Endothelial cell of umbilical vein (primary cell): ENCODE data around the gene PIGZ. TPM values are rescaled to one million over a fixed set of nuclear protein-coding genes. Genes with fewer than 3 reads are reported as not detected.

Source experiments
- BruUV-seq: library from RNA; stranded (reverse); fragments of 400-500 nt; replicated peaks from 2 replicates; lab custom pipeline; 2021; lab: Mats Ljungman, UMichigan
- CTCF ChIA-PET: fragments of 300-600, 350-600 bp; sonication (Branson Sonifier 250); formaldehyde crosslinking; loops from one replicate; lab custom pipeline; 2021; ENCODE audit warnings: antibody characterized with exemption, inconsistent platforms; lab: Charles Lee
- POLR2A ChIA-PET: fragments of 300-600, 350-600 bp; sonication (Branson Sonifier 250); formaldehyde crosslinking; loops from one replicate; lab custom pipeline; 2021; ENCODE audit warnings: antibody characterized with exemption, inconsistent platforms; lab: Charles Lee
- DNase-seq: peaks from one replicate; pipeline ENCODE4 v3.0.0-alpha.2; 2011; ENCODE audit warnings: low read depth, low spot score
- FAIRE-seq: peaks from 2 replicates; lab custom pipeline; 2011; peaks lifted over from hg19 to GRCh38; lab: Jason Lieb, UNC
- H2AFZ ChIP-seq: 2 replicates; pipeline ENCODE4 v1.6.0; 2012; ENCODE audit warnings: low read depth, low read length, control low read depth, inconsistent platforms
- H3K27ac ChIP-seq: 2 replicates; pipeline ENCODE4 v1.5.1; 2011; ENCODE audit warnings: low read depth, mild to moderate bottlenecking, control low read depth, low read length, moderate library complexity; ENCODE audit not compliant: insufficient read depth
- H3K27me3 ChIP-seq, 2 experiments: 2 replicates each; pipeline versions ENCODE4 v1.6.0 to v1.6.1; 2011; ENCODE audit warnings: low read length in 2 of 2, mixed read lengths in 1 of 2; ENCODE audit not compliant: control insufficient read depth in 2 of 2, insufficient read depth in 2 of 2
- H3K36me3 ChIP-seq, 2 experiments: 2 replicates in 1 of 2; 3 replicates in 1 of 2; pipeline ENCODE4 v1.5.1; 2011; ENCODE audit warnings: low read length in 2 of 2, mild to moderate bottlenecking in 1 of 2, moderate library complexity in 1 of 2; ENCODE audit not compliant: control insufficient read depth in 2 of 2, insufficient read depth in 2 of 2; ENCODE audit errors: extremely low read depth in 1 of 2
- H3K4me1 ChIP-seq: 3 replicates; pipeline ENCODE4 v1.5.1; 2011; ENCODE audit warnings: mild to moderate bottlenecking, low read length; ENCODE audit not compliant: control insufficient read depth, insufficient read depth; ENCODE audit errors: extremely low read depth
- H3K4me2 ChIP-seq: 2 replicates; pipeline ENCODE4 v1.6.1; 2011; ENCODE audit warnings: low read length, control low read depth, mixed read lengths; ENCODE audit not compliant: insufficient read depth
- H3K4me3 ChIP-seq, 3 experiments: fragments of 200-600 bp in 1 of 3; sonication (generic), shearing (Covaris generic) in 1 of 3; replicated peaks in 1 of 3; 2 replicates each; pipeline ENCODE4 v1.5.1; 2011 to 2016; ENCODE audit warnings: control low read depth in 3 of 3, low read length in 3 of 3, mild to moderate bottlenecking in 2 of 3, inconsistent platforms in 1 of 3, low read depth in 1 of 3, moderate library complexity in 1 of 3; ENCODE audit not compliant: insufficient read depth in 1 of 3
- H3K79me2 ChIP-seq: 2 replicates; pipeline ENCODE4 v1.6.0; 2012; ENCODE audit warnings: low read length, inconsistent platforms; ENCODE audit not compliant: control insufficient read depth, insufficient read depth
- H3K9ac ChIP-seq: replicated peaks from 2 replicates; pipeline ENCODE3; 2011; ENCODE audit warnings: low read length, control low read depth; ENCODE audit not compliant: insufficient read depth; ENCODE audit errors: extremely low read depth
- H3K9me1 ChIP-seq: replicated peaks from 3 replicates; pipeline ENCODE4 v1.6.0; 2011; ENCODE audit warnings: mild to moderate bottlenecking, low read length; ENCODE audit not compliant: control insufficient read depth, insufficient read depth; ENCODE audit errors: extremely low read depth
- H3K9me3 ChIP-seq: replicated peaks from 2 replicates; pipeline ENCODE4 v1.5.1; 2012; ENCODE audit warnings: low read length, inconsistent platforms; ENCODE audit not compliant: control insufficient read depth, insufficient read depth
- H4K20me1 ChIP-seq: replicated peaks from 2 replicates; pipeline ENCODE3; 2011; ENCODE audit warnings: mild to moderate bottlenecking, low read length; ENCODE audit not compliant: control insufficient read depth, insufficient read depth; ENCODE audit errors: extremely low read depth
- EZH2 ChIP-seq: IDR thresholded peaks from 2 replicates; pipeline ENCODE4 v1.6.1; 2012; ENCODE audit warnings: borderline replicate concordance, low read depth, mild to moderate bottlenecking, moderate library complexity, low read length, inconsistent platforms; ENCODE audit not compliant: severe bottlenecking
- FOS ChIP-seq: IDR thresholded peaks from 2 replicates; pipeline ENCODE4 v1.6.1; 2011; ENCODE audit warnings: mild to moderate bottlenecking, low read length, moderate library complexity, borderline replicate concordance; ENCODE audit not compliant: insufficient read depth
- GATA2 ChIP-seq: IDR thresholded peaks from 2 replicates; pipeline ENCODE4 v1.7.0; 2011; ENCODE audit warnings: low read depth, mild to moderate bottlenecking, moderate library complexity, mixed read lengths, low read length; ENCODE audit not compliant: insufficient read length, insufficient read depth
- JUN ChIP-seq: IDR thresholded peaks from 2 replicates; pipeline ENCODE4 v1.6.1; 2011; ENCODE audit warnings: borderline replicate concordance, low read depth; ENCODE audit not compliant: insufficient read length, insufficient read depth
- MYC ChIP-seq: IDR thresholded peaks from one replicate; pipeline ENCODE4 v1.6.1; 2011; ENCODE audit warnings: mild to moderate bottlenecking, low read depth, low read length
- POLR2A ChIP-seq: IDR thresholded peaks from 2 replicates; pipeline ENCODE4 v1.6.1; 2012; ENCODE audit warnings: low read depth, mild to moderate bottlenecking, control low read depth, low read length
- POLR2AphosphoS5 ChIP-seq: IDR thresholded peaks from 2 replicates; pipeline ENCODE4 v1.6.1; 2012; ENCODE audit warnings: low read depth, mild to moderate bottlenecking, control low read depth, low read length, moderate library complexity; ENCODE audit not compliant: insufficient read depth
- dilution Hi-C: fragments of 300-500 bp; cut with MboI; formaldehyde crosslinking; loops from one replicate; pipeline ENCODE4 v1.15.0; 2019; ENCODE audit warnings: low sequenced_read_pairs; ENCODE audit not compliant: extremely low pct_ligation_motif_present
- intact Hi-C: fragments of 100-400 bp; cut with micrococcal nuclease; formaldehyde crosslinking; loops from one replicate; pipeline ENCODE4 v1.10.0; 2022
- polyA plus RNA-seq, 4 experiments: library from polyadenylated mRNA; depleted of rRNA in 3 of 4; stranded (reverse) in 3 of 4; unstranded in 1 of 4; fragments of >200 nt; gene quantifications; 2 replicates each; pipeline versions ENCODE4 v1.2.1 to v1.2.3, GENCODE V29; 2011 to 2012; ENCODE audit warnings: missing spikeins in 1 of 4
- total RNA-seq: library from RNA; stranded (reverse); gene quantifications from 2 replicates; pipeline ENCODE4 v1.2.3, GENCODE V29; 2021
- TF ChIP-seq, protein P1 (sequence below): IDR thresholded peaks from 2 replicates; pipeline ENCODE4 v1.6.1; 2011; ENCODE audit not compliant: insufficient read depth, insufficient read length
- TF ChIP-seq, protein P2 (sequence below), 2 donors: IDR thresholded peaks; 1 replicate in 1 of 2; 2 replicates in 1 of 2; pipeline ENCODE4 v1.5.1; 2011; ENCODE audit warnings: low read length in 2 of 2, mild to moderate bottlenecking in 2 of 2, moderate library complexity in 2 of 2, control low read depth in 1 of 2, inconsistent platforms in 1 of 2, low read depth in 1 of 2; ENCODE audit not compliant: insufficient read depth in 1 of 2; ENCODE audit errors: extremely low read depth in 1 of 2

PIGZ gene
- total and polyA plus RNA-seq, 2 donors (not counting 3 experiments of a cell fraction or from before 2014, with no cell fraction given) = 6.0 to 6.5 TPM

DNA sequence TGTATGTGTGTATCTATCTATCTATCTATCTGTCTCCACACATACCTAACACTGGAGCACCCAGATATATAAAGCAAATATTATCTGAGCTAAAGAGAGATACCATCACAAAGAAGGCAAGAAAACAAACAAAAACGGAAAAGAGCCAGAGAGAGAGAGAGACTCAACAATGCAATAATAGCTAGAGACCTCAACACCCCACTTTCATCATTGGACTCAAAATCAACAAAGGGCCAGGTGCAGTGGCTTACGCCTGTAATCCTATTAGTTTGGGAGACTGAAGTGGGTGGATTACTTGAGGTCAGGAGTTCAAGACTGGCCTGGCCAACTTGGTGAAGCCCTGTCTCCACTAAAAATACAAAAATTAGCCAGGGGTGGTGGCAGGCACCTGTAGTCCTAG is 49.7 kb downstream of the PIGZ start:
- Histone ChIP-seq H4K20me1 (no peaks in the 10 kb centered on the region), H3K4me3 (no peak overlapping the region), H3K9me3 (no peaks in the 10 kb centered on the region), H3K79me2 (no peaks in the 10 kb centered on the region), H3K27ac (no peak overlapping the region), H3K9ac (no peak overlapping the region), H2AFZ (no peak overlapping the region), H3K36me3 (peaks cover 0 to 8% of the 10 kb centered on the region in 2 experiments), H3K4me1 (no peaks in the 10 kb centered on the region), H3K4me2 (no peak overlapping the region), H3K27me3 (no peaks in the 10 kb centered on the region), H3K9me1 (no peaks in the 10 kb centered on the region)
- CTCF ChIA-PET = interaction anchor here (0.9 kb wide), 1 partner anchor 11 kb away, joined by 3 read pairs; no protein-coding TSS in a partner anchor
- FAIRE-seq = no peak
- no TSS peak for BruUV-seq
- dilution Hi-C loops = no loop called here
- POLR2A ChIA-PET = no interaction called here
- no peak for DNase-seq
- intact Hi-C loops = no loop called here
- TF ChIP-seq JUN (no peak), FOS (no peak), POLR2A (no peak), GATA2 (no peak), POLR2AphosphoS5 (no peak), MYC (no peak), EZH2 (no peak)
- TF ChIP-seq, protein P1, sequence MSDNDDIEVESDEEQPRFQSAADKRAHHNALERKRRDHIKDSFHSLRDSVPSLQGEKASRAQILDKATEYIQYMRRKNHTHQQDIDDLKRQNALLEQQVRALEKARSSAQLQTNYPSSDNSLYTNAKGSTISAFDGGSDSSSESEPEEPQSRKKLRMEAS = no peak
- TF ChIP-seq, protein P2, sequence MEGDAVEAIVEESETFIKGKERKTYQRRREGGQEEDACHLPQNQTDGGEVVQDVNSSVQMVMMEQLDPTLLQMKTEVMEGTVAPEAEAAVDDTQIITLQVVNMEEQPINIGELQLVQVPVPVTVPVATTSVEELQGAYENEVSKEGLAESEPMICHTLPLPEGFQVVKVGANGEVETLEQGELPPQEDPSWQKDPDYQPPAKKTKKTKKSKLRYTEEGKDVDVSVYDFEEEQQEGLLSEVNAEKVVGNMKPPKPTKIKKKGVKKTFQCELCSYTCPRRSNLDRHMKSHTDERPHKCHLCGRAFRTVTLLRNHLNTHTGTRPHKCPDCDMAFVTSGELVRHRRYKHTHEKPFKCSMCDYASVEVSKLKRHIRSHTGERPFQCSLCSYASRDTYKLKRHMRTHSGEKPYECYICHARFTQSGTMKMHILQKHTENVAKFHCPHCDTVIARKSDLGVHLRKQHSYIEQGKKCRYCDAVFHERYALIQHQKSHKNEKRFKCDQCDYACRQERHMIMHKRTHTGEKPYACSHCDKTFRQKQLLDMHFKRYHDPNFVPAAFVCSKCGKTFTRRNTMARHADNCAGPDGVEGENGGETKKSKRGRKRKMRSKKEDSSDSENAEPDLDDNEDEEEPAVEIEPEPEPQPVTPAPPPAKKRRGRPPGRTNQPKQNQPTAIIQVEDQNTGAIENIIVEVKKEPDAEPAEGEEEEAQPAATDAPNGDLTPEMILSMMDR (IDR thresholded peaks at IDR 0.05; ENCODE audit: extremely low read depth in 1 of 2, insufficient read depth in 1 of 2, low read depth in 1 of 2, low read length in 2 of 2) = no peak
